ENCODE measurements around the gene COL6A2. TPM values are rescaled to one million over a fixed set of nuclear protein-coding genes. Genes with fewer than 3 reads are reported as not detected.
A peak's percentile ranks its signal among the peaks of the same experiment; 100 is the strongest.

COL6A2 gene
- total and polyA plus RNA-seq, 2 of the 4 experiments (the other 2 are of a cell fraction), result 208 to 1,065 TPM

DNA sequence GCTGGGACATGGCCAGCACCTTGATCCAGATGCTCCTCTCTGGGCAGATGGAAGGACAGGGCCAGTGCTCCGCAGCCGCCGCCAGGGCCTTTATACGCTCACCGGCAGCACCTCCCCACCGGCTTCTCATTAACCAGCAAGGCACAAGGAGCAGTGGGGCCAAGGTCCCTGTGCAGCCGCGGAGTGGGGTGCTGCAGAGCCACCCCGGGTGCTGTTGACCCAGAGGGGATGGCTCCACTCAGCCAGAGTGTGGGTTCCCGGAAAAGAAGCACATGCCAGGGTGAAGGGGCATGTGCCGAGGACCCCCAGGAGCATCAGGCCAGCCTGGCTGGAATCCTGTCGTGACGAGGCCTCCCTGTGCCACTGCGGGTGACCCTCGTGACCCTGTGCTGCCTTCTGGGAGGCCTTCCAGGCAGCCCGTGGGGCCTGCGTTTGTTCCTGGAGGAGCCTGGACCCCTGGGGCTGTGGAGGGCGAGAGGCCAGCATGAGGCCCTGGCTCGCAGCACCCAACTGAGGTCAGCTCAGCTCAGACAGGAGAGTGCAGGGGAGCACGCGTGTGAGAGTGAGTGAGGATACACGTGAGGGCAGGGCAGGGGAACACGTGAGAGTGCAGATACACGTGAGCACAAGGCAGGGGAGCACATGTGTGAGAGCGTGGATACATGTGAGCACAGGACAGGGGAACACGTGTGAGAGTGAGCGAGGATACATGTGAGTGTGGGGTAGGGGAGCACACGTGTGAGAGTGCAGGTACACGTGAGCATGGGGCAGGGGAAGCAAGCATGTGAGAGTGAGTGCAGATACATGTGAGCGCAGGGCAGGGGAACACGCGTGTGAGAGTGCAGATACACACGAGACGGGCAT, 57.8 kb downstream of the COL6A2 start, which contains the start of gene FTCD:
FTCD (minus strand) TSS at position 66 of the 864 bp plus-strand sequence; CDS start at position 10, 56 bp downstream.
- Histone ChIP-seq H3K9ac (ENCODE audit: low read depth, low read length) (no peak within 1 kb of the TSS), H3K18ac (ENCODE audit: low read depth, low read length) (no peak within 1 kb of the TSS), H2AFZ (replicated peaks; ENCODE audit: low read length, poor library complexity) (peak within 1 kb of the TSS; percentile 51), H3K9me1 (ENCODE audit: insufficient read depth, low read length) (0 out of 2 replicates have a peak, but pooled peaks cover 3% of the 10 kb centered on the region), H2BK15ac (ENCODE audit: low read depth, low read length) (no peak within 1 kb of the TSS), H3K4me1 (ENCODE audit: control insufficient read depth, insufficient read depth, low read length) (peaks cover 2% of the 10 kb centered on the region), H2AK9ac (replicated peaks; ENCODE audit: low read depth, low read length, poor library complexity) (no peak within 1 kb of the TSS), H3K4ac (ENCODE audit: low read depth, low read length) (no peak within 1 kb of the TSS), H3K79me1 (ENCODE audit: low read depth in 1 of 2, low read length in 2 of 2) (no peaks in the 10 kb centered on the region), H4K5ac (ENCODE audit: low read depth, low read length) (no peak within 1 kb of the TSS), H3K36me3 (ENCODE audit: control insufficient read depth, insufficient read depth, low read length) (no peaks in the 10 kb centered on the region), H2BK20ac (ENCODE audit: low read depth, low read length) (no peak within 1 kb of the TSS), H4K20me1 (ENCODE audit: insufficient read depth, low read length) (no peaks in the 10 kb centered on the region), H2BK120ac (ENCODE audit: low read depth, low read length) (no peak within 1 kb of the TSS), H3K27ac (ENCODE audit: insufficient read depth, low read length) (no peak within 1 kb of the TSS), H4K91ac (ENCODE audit: insufficient read depth, low read depth, low read length) (no peak within 1 kb of the TSS), H3K23ac (ENCODE audit: low read depth, low read length) (no peak within 1 kb of the TSS), H3K27me3 (ENCODE audit: control insufficient read depth, insufficient read depth, low read length) (no peaks in the 10 kb centered on the region), H3K56ac (ENCODE audit: extremely low read depth, insufficient read depth, low read length) (no peak within 1 kb of the TSS), H3K9me3 (ENCODE audit: control insufficient read depth, insufficient read depth, low read length) (no peaks in the 10 kb centered on the region), H3K4me3 (ENCODE audit: insufficient read depth, low read depth, low read length) (no peak within 1 kb of the TSS), H2BK5ac (ENCODE audit: low read depth, low read length, poor library complexity, severe bottlenecking) (no peak within 1 kb of the TSS), H4K8ac (ENCODE audit: low read depth in 2 of 2, low read length in 2 of 2) (no peak within 1 kb of the TSS), H3K4me2 (ENCODE audit: low read depth, low read length) (no peak within 1 kb of the TSS), H3K14ac (replicated peaks; ENCODE audit: low read depth, low read length) (no peak within 1 kb of the TSS), H2AK5ac (ENCODE audit: low read depth, low read length) (peak within 1 kb of the TSS; percentile 35; the same call in 1 of the 2 replicates)
- dilution Hi-C loops (cut with HindIII; ENCODE audit: low sequenced_read_pairs, unreplicated experiment), result no loop called here
- WGBS, 2 experiments (ENCODE audit: extremely low coverage in 2 of 2, insufficient read length in 1 of 2), result 88% methylated on average over 19 of the region's 34 CpGs; no CpG with 5 or more reads in 1 of the 2 experiments
- ChIA-PET CTCF (no interaction called here), POLR2A (ENCODE audit: unreplicated experiment) (no interaction called here)
- DNase-seq, result no peak
- intact Hi-C loops (cut with micrococcal nuclease), result no loop called here
- ATAC-seq (ENCODE audit: low read depth), result no peak
- no TSS peak for BruUV-seq (replicated peaks)
- in situ Hi-C loops (cut with MboI; ENCODE audit: low sequenced_read_pairs), result no loop called here
- TF ChIP-seq RFX5 (IDR thresholded peaks at IDR 0.05; ENCODE audit: low read depth, low read length) (no peak), NFE2L2 (IDR thresholded peaks at IDR 0.05; ENCODE audit: low read depth, low read length) (no peak), MAFK (IDR thresholded peaks at IDR 0.05; ENCODE audit: low read depth, low read length) (no peak), BHLHE40 (IDR thresholded peaks at IDR 0.05; ENCODE audit: low read depth, low read length) (no peak), FOS (IDR thresholded peaks at IDR 0.05; ENCODE audit: low read depth, low read length) (no peak), MXI1 (IDR thresholded peaks at IDR 0.05; ENCODE audit: borderline replicate concordance, low read depth, low read length) (no peak), CEBPB (IDR thresholded peaks at IDR 0.05; ENCODE audit: low read depth, low read length) (no peak), POLR2A (IDR thresholded peaks at IDR 0.05; ENCODE audit: low read depth, low read length) (no peak), RCOR1 (IDR thresholded peaks at IDR 0.05; ENCODE audit: insufficient replicate concordance, low read length) (no peak), CHD1 (IDR thresholded peaks at IDR 0.05; ENCODE audit: low read depth, low read length) (no peak), SMC3 (IDR thresholded peaks at IDR 0.05; ENCODE audit: low read depth, low read length) (no peak), RAD21 (IDR thresholded peaks at IDR 0.05; ENCODE audit: low read length) (no peak)
- TF ChIP-seq, protein P1, sequence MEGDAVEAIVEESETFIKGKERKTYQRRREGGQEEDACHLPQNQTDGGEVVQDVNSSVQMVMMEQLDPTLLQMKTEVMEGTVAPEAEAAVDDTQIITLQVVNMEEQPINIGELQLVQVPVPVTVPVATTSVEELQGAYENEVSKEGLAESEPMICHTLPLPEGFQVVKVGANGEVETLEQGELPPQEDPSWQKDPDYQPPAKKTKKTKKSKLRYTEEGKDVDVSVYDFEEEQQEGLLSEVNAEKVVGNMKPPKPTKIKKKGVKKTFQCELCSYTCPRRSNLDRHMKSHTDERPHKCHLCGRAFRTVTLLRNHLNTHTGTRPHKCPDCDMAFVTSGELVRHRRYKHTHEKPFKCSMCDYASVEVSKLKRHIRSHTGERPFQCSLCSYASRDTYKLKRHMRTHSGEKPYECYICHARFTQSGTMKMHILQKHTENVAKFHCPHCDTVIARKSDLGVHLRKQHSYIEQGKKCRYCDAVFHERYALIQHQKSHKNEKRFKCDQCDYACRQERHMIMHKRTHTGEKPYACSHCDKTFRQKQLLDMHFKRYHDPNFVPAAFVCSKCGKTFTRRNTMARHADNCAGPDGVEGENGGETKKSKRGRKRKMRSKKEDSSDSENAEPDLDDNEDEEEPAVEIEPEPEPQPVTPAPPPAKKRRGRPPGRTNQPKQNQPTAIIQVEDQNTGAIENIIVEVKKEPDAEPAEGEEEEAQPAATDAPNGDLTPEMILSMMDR (conservative IDR thresholded peaks at IDR 0.05; ENCODE audit: low read depth, low read length), result no peak
- TF ChIP-seq, protein P2, sequence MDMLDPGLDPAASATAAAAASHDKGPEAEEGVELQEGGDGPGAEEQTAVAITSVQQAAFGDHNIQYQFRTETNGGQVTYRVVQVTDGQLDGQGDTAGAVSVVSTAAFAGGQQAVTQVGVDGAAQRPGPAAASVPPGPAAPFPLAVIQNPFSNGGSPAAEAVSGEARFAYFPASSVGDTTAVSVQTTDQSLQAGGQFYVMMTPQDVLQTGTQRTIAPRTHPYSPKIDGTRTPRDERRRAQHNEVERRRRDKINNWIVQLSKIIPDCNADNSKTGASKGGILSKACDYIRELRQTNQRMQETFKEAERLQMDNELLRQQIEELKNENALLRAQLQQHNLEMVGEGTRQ (IDR thresholded peaks at IDR 0.05; ENCODE audit: low read depth, low read length), result no peak
- TF ChIP-seq, protein P3, sequence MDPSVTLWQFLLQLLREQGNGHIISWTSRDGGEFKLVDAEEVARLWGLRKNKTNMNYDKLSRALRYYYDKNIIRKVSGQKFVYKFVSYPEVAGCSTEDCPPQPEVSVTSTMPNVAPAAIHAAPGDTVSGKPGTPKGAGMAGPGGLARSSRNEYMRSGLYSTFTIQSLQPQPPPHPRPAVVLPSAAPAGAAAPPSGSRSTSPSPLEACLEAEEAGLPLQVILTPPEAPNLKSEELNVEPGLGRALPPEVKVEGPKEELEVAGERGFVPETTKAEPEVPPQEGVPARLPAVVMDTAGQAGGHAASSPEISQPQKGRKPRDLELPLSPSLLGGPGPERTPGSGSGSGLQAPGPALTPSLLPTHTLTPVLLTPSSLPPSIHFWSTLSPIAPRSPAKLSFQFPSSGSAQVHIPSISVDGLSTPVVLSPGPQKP (IDR thresholded peaks at IDR 0.05; ENCODE audit: borderline replicate concordance, low read depth, low read length), result no peak
